Measurements from ENCODE around the gene YPEL4. TPM values are rescaled to one million over a fixed set of nuclear protein-coding genes. Genes with fewer than 3 reads are reported as not detected.
A peak's percentile ranks its signal among the peaks of the same experiment; 100 is the strongest.

The YPEL4 gene
- total RNA-seq, 1 donor from 2014 or later, result not detected

DNA sequence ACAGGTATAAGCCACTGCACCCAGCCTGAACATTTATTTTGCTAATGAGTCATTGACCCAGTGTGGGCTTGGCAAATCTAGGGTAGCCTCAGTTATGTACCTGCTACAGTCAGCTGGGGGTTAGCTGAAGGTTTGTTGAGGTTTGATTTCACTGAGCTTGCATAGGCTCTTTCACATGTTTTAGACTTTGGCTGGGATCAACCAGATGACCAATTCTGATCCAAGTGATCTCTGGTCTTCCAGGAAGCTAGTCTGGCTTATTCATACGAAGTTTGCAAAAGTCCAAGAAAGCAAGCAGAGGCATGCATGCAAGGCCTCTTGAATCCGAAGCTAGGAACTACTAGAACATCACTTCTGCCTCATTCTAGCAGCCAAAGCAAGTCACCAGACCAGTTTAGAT is 31.3 kb downstream of the YPEL4 start:
- DNase-seq (ENCODE audit: low spot score), result no peak
- Mint-ChIP-seq H3K9me3 (ENCODE audit: unreplicated experiment) (peaks cover 6% of the 10 kb centered on the region), H3K27me3 (ENCODE audit: unreplicated experiment) (no peaks in the 10 kb centered on the region), H3K27ac (ENCODE audit: unreplicated experiment) (no peak overlapping the region), H3K4me1 (ENCODE audit: unreplicated experiment) (no peaks in the 10 kb centered on the region), H3K4me3 (ENCODE audit: unreplicated experiment) (no peak overlapping the region), H3K36me3 (ENCODE audit: low read depth, unreplicated experiment) (peaks cover 51% of the 10 kb centered on the region)
- TF ChIP-seq, protein P1, sequence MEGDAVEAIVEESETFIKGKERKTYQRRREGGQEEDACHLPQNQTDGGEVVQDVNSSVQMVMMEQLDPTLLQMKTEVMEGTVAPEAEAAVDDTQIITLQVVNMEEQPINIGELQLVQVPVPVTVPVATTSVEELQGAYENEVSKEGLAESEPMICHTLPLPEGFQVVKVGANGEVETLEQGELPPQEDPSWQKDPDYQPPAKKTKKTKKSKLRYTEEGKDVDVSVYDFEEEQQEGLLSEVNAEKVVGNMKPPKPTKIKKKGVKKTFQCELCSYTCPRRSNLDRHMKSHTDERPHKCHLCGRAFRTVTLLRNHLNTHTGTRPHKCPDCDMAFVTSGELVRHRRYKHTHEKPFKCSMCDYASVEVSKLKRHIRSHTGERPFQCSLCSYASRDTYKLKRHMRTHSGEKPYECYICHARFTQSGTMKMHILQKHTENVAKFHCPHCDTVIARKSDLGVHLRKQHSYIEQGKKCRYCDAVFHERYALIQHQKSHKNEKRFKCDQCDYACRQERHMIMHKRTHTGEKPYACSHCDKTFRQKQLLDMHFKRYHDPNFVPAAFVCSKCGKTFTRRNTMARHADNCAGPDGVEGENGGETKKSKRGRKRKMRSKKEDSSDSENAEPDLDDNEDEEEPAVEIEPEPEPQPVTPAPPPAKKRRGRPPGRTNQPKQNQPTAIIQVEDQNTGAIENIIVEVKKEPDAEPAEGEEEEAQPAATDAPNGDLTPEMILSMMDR (IDR thresholded peaks at IDR 0.05; ENCODE audit: unreplicated experiment), result no peak

DNA sequence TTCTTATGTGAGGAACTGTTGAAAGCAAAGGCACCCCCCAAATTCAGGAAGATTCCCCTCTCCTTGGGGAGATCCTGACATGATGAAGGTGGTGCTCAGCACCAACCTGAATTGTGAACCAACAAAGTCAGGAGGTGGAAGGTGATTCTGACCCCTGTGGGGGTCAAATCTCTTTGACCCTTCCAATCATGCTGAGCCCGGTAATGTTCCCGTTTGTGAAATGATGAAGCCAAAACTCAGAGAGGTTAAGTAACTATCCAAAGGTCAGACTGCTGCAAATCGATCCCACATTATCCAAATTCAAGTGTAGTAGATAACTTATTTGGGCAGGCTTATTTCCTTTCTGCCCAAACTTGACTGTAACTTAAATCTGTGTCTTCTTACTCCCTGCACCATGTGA is 33.1 kb downstream of the YPEL4 start:
- Mint-ChIP-seq H3K4me1 (ENCODE audit: unreplicated experiment) (no peaks in the 10 kb centered on the region), H3K27me3 (ENCODE audit: unreplicated experiment) (no peaks in the 10 kb centered on the region), H3K9me3 (ENCODE audit: unreplicated experiment) (no peaks in the 10 kb centered on the region), H3K36me3 (ENCODE audit: low read depth, unreplicated experiment) (peaks cover 53% of the 10 kb centered on the region), H3K27ac (ENCODE audit: unreplicated experiment) (no peak overlapping the region), H3K4me3 (ENCODE audit: unreplicated experiment) (peak overlapping the region; percentile 6)
- TF ChIP-seq, protein P1 (IDR thresholded peaks at IDR 0.05; ENCODE audit: unreplicated experiment), result no peak
- no peak for DNase-seq (ENCODE audit: low spot score)

DNA sequence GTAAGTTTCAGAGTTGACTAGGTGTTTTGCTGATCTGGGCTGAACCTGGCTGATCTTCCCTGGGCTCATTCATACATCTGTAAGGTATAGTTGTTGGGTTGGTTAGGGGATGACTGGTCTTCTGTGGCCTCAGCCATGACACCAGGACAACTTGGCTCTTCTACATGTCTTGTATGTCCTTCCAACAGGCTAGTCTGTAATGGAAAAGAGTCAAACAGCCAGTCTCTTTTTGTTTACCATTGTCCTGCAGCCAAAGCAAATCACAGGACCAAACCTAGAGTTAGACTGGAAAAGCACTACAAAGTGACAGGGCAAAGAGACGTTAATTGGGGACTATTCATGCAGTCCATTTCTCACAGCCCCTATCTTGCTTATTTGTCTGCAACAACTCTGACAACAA is 34.4 kb downstream of the YPEL4 start:
- peaks cover 55% of the 10 kb centered on the region for H3K36me3 Mint-ChIP-seq (ENCODE audit: low read depth, unreplicated experiment)
- no peaks in the 10 kb centered on the region for H3K27me3 Mint-ChIP-seq (ENCODE audit: unreplicated experiment)
- H3K27ac Mint-ChIP-seq (ENCODE audit: unreplicated experiment), result no peak overlapping the region
- peak overlapping the region; percentile 52 for H3K4me3 Mint-ChIP-seq (ENCODE audit: unreplicated experiment)
- TF ChIP-seq, protein P1 (IDR thresholded peaks at IDR 0.05; ENCODE audit: unreplicated experiment), result no peak
- H3K4me1 Mint-ChIP-seq (ENCODE audit: unreplicated experiment), result no peaks in the 10 kb centered on the region
- H3K9me3 Mint-ChIP-seq (ENCODE audit: unreplicated experiment), result no peaks in the 10 kb centered on the region
- DNase-seq (ENCODE audit: low spot score), result no peak

DNA sequence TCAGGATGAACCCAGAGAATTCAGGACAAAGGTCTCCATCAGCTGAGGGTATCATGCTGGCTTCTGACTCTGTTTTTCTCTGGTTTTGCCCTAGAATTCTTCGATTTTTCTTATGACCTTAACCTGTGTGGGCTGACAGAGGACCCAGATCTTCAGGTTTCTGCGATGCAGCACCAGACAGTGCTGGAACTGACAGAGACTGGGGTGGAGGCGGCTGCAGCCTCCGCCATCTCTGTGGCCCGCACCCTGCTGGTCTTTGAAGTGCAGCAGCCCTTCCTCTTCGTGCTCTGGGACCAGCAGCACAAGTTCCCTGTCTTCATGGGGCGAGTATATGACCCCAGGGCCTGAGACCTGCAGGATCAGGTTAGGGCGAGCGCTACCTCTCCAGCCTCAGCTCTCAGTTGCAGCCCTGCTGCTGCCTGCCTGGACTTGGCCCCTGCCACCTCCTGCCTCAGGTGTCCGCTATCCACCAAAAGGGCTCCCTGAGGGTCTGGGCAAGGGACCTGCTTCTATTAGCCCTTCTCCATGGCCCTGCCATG is 35.4 kb downstream of the YPEL4 start:
- H3K36me3 Mint-ChIP-seq (ENCODE audit: low read depth, unreplicated experiment), result peaks cover 55% of the 10 kb centered on the region
- H3K27ac Mint-ChIP-seq (ENCODE audit: unreplicated experiment), result no peak overlapping the region

DNA sequence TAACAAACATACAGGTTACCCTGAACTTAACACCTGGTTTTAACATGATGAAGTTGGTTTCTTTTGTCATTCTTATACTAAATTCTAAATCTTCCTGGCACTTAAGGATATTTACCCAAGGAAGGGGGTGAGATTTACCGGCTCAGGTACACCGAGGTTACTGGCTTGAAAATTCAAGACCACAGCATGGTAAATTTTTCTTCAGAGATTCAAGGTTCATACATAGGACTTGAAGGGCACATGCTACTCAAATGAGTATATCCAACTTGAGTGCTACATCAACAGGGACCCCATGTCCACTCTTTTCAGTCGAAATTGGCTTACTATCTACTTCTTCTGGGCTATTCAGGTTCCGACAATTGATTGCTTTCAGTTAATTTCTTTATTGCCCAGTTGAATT is 39.5 kb downstream of the YPEL4 start:
- Mint-ChIP-seq H3K27me3 (ENCODE audit: unreplicated experiment) (no peaks in the 10 kb centered on the region), H3K36me3 (ENCODE audit: low read depth, unreplicated experiment) (peaks cover 55% of the 10 kb centered on the region), H3K9me3 (ENCODE audit: unreplicated experiment) (no peaks in the 10 kb centered on the region), H3K27ac (ENCODE audit: unreplicated experiment) (no peak overlapping the region), H3K4me3 (ENCODE audit: unreplicated experiment) (no peak overlapping the region), H3K4me1 (ENCODE audit: unreplicated experiment) (no peaks in the 10 kb centered on the region)
- TF ChIP-seq, protein P1 (IDR thresholded peaks at IDR 0.05; ENCODE audit: unreplicated experiment), result no peak
- DNase-seq (ENCODE audit: low spot score), result no peak

More for the DNA sequence above, 35.4 kb downstream of the YPEL4 start:
- H3K4me1 Mint-ChIP-seq (ENCODE audit: unreplicated experiment), result no peaks in the 10 kb centered on the region
- no peak for DNase-seq (ENCODE audit: low spot score)
- H3K9me3 Mint-ChIP-seq (ENCODE audit: unreplicated experiment), result no peaks in the 10 kb centered on the region
- TF ChIP-seq, protein P1 (IDR thresholded peaks at IDR 0.05; ENCODE audit: unreplicated experiment), result no peak
- no peak overlapping the region for H3K4me3 Mint-ChIP-seq (ENCODE audit: unreplicated experiment)
- H3K27me3 Mint-ChIP-seq (ENCODE audit: unreplicated experiment), result no peaks in the 10 kb centered on the region

All from endothelial cell (in vitro differentiated cells).